ENCODE data around the gene SLC22A31. TPM values are rescaled to one million over a fixed set of nuclear protein-coding genes. Genes with fewer than 3 reads are reported as not detected.
A peak's percentile ranks its signal among the peaks of the same experiment; 100 is the strongest.
"Not testable (repeated sequence)": the region's sequence is repeated elsewhere in the genome, so short reads cannot be mapped to it uniquely, and the experiment has no call there.

The SLC22A31 gene
- total RNA-seq, result under 1 TPM; 0.25 to 0.34 TPM

DNA sequence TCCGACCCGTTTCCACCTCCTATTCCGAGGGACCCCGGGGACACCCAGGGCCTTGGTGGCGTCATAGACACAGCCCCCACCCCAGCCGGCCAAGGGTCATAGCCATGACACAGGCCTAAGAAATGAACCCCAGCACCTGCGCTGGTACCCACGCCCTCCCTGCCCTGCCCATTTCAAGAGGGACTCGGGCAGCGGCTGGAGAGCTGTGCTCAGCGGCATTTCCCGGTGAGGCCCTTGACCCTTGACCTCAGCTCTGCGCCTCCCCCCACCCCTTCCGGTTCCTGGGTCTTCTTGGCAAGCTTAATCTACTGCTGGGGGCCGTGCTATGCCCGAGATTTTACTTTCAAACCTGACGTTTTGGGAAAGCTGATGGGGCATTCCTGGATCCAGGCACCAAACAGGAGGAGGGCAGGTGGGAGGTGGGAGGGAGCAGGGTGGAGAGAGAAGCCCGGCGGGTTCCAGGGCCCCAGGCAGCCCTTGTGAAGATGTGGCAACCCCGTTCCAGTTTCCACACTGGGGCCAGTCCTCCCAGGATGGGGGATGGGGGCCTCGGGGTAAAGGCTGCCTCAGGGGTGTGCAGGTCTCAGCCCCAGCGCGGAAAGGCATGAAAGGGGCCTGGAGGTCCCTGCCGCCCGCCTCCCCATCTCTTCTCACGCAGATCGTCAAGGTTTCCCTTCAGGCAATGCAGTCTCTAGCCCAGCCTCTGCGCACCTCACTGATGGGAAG lies at the start of gene SLC22A31:
TSS of gene SLC22A31 (minus strand) at position 414 of the 726 bp plus-strand sequence. CDS start at position 378, 36 bp downstream.
- Mint-ChIP-seq H3K27me3 (peaks cover 39% of the 10 kb centered on the region), H3K9me3 (no peaks in the 10 kb centered on the region), H3K4me3 (no peak within 1 kb of the TSS), H3K4me1 (peaks cover 6% of the 10 kb centered on the region), H3K36me3 (no peaks in the 10 kb centered on the region), H3K27ac (no peak within 1 kb of the TSS)
- ATAC-seq (ENCODE audit: low read depth) (no peak), DNase-seq (no peak)
- POLR2A ChIA-PET, result no interaction called here

DNA sequence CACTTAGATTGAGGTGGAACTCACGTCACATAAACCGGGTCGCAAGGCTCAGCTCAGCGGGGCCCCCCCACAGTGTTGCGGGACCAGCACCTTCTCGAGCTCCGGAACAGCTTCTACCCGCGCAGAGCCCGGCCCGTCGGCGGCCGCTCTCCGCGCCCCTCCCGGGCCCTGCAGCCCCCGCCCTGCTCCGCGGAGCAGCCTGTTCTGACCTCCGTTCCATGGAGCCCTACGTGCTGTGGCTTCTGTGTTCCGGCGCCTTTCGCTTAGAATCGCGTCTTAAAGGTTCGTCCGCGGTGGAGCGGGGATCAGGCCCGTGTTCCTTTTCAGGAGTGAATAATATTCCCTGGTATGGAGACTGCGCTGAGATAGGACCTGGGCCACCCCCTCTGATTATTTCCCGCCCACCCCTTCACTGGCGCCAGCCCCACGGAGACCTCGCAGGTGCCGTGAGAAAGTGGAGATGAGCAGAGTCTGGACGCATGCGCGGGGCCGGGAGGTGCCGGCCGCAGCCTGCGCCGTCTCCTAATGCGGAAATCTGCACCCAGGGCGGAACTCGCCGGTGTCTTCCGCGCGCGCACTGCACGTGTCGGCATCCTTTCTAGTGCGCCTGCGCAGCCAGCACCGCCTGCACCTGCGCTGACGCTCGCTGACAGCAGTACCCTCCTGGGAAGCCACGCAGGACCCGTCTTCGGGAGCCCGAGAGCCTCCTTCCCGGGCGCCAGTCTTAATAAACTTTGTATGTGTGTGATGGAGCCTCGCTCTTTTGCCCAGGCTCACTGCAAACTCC lies 48.1 kb upstream of the SLC22A31 start:
- Mint-ChIP-seq H3K4me1 (peaks cover 1% of the 10 kb centered on the region), H3K27me3 (peaks cover 2% of the 10 kb centered on the region), H3K27ac (no peak overlapping the region), H3K36me3 (peaks cover 9% of the 10 kb centered on the region), H3K9me3 (peaks cover 10% of the 10 kb centered on the region), H3K4me3 (peak overlapping the region; percentile 82)
- POLR2A ChIA-PET, result no interaction called here
- DNase-seq (no peak), ATAC-seq (ENCODE audit: low read depth) (no peak)

GRCh38 chr16:89247734-89248075 lies 47.4 kb upstream of the SLC22A31 start:
- not testable (repeated sequence) for H3K36me3 Mint-ChIP-seq, H3K4me1 Mint-ChIP-seq, H3K9me3 Mint-ChIP-seq, H3K27me3 Mint-ChIP-seq, DNase-seq, H3K27ac Mint-ChIP-seq
- POLR2A ChIA-PET, result interaction anchor here (0.6 to 0.9 kb wide), 4 partner anchors 30 to 312 kb away, joined by 3 read pairs; partner anchors contain the start of gene ZNF778
- ATAC-seq (ENCODE audit: low read depth), result peak; percentile 58
- H3K4me3 Mint-ChIP-seq, result peak overlapping the region; percentile 82

DNA sequence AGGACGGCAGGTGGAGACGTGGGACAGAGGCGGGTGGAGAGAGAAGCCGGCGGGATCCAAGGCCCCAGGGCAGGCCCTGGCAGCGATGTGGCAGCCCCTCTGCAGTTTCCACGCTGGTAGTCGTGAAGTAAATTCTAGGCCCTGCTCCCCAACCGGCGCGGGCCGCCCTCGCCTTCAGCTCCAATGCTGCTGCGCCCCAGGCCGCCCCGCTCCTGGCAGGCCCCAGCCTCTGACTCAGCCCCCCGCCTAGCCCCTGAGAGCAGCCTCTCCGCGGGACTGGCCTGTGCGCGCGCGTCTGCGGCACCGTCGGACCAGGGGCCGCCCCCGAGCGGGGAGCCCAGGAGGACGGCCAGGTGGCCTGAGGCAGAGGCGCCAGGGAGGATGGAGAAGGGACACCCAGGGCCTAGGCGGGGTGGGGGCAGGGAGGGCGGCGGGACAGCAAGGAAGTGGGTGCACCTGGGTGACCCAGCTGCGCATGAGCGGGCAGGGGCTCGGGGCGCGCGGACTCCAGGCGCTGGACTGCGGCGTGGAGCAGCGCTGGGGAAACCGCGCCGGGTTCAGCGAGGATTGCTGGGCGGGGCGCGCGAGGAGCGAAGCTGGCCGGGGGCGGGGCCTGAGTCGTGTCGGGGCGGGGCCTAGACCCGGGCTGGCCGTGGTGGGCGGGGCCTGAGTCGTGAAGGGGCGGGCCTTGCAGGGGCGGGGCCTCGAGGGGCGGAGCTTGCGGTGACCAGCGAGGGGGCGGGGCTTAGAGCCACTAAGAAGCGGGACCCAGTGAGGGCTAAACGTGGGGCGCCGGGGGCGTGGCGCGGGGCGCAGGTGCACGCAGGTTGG lies 46.8 kb upstream of the SLC22A31 start:
- peaks cover 2% of the 10 kb centered on the region for H3K27me3 Mint-ChIP-seq
- H3K4me1 Mint-ChIP-seq, result peaks cover 5% of the 10 kb centered on the region
- ATAC-seq (ENCODE audit: low read depth) (peak; percentile 83), DNase-seq (peak; percentile 99)
- H3K27ac Mint-ChIP-seq, result peak overlapping the region; percentile 42
- peak overlapping the region; percentile 80 for H3K4me3 Mint-ChIP-seq
- POLR2A ChIA-PET, result interaction anchor here (0.6 to 1.1 kb wide), 5 partner anchors 30 to 312 kb away, joined by 3 to 5 read pairs (median 3); partner anchors contain the start of gene ZNF778
- H3K9me3 Mint-ChIP-seq, result peaks cover 10% of the 10 kb centered on the region
- H3K36me3 Mint-ChIP-seq, result peaks cover 9% of the 10 kb centered on the region

- peaks cover 7% of the 10 kb centered on the region for H3K4me1 Mint-ChIP-seq
- no peak for ATAC-seq (ENCODE audit: low read depth)
- H3K27me3 Mint-ChIP-seq, result peaks cover 2% of the 10 kb centered on the region
- H3K9me3 Mint-ChIP-seq, result peaks cover 10% of the 10 kb centered on the region
- peak overlapping the region; percentile 42 for H3K27ac Mint-ChIP-seq
- peaks cover 8% of the 10 kb centered on the region for H3K36me3 Mint-ChIP-seq
- no peak for DNase-seq
- peak overlapping the region; percentile 80 for H3K4me3 Mint-ChIP-seq
- POLR2A ChIA-PET, result interaction anchor here (1.1 kb wide), 1 partner anchor 69 kb away, joined by 5 read pairs; no protein-coding TSS in a partner anchor
Measured at GRCh38 chr16:89246383-89246902, 46.1 kb upstream of the SLC22A31 start.

GRCh38 chr16:89244754-89245153 lies 44.4 kb upstream of the SLC22A31 start:
- POLR2A ChIA-PET, result interaction anchor here (0.6 kb wide), 1 partner anchor 262 kb away, joined by 3 read pairs; no protein-coding TSS in a partner anchor
- ATAC-seq (ENCODE audit: low read depth) (no peak), DNase-seq (no peak)
- Mint-ChIP-seq H3K9me3 (peaks cover 1% of the 10 kb centered on the region), H3K27ac (no peak overlapping the region), H3K27me3 (no peaks in the 10 kb centered on the region), H3K36me3 (peaks cover 2% of the 10 kb centered on the region), H3K4me3 (no peak overlapping the region), H3K4me1 (peaks cover 12% of the 10 kb centered on the region)

DNA sequence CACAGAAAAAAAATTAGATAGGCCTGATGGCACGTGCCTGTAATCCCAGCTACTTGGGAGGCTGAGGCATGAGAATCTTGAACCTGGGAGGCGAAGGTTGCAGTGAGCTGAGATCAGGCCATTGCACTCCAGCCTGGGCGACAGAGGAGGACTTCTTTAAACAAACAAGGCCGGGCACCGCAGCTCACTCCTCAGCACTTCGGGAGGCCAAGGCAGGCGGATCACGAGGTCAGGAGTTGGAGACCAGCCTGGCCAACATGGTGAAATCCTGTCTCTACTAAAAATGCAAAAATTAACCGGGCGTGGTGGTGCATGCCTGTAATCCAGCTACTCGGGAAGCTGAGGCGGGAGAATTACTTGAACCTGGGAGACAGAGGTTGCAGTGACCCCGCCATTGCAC lies 43.9 kb upstream of the SLC22A31 start:
- not testable (repeated sequence) for H3K36me3 Mint-ChIP-seq; H3K27me3 Mint-ChIP-seq; H3K27ac Mint-ChIP-seq; H3K9me3 Mint-ChIP-seq; DNase-seq; ATAC-seq (ENCODE audit: low read depth); H3K4me3 Mint-ChIP-seq
- peaks cover 12% of the 10 kb centered on the region for H3K4me1 Mint-ChIP-seq
- POLR2A ChIA-PET, result interaction anchor here (0.6 kb wide), 1 partner anchor 262 kb away, joined by 3 read pairs; no protein-coding TSS in a partner anchor

DNA sequence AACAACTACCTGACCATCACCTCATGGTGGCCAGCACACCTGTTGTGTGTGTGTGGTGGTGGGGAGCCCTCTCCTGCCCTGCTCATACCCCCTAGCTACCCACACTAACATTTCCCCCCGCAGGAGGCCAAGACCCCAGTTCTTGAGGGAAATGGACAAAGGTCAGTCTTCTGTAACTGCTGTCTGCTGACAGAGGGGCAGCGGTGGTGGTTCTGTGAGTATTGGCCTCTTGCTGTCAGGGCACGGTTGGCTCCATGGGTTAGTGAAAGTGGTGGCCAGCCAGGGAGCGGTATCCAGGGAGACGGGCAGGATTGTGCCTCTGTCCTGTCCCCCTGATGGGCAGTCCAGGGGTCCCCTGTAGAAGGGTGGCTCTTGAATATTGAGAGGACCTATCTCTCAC lies 43.3 kb upstream of the SLC22A31 start:
- H3K4me3 Mint-ChIP-seq, result no peak overlapping the region
- H3K27me3 Mint-ChIP-seq, result no peaks in the 10 kb centered on the region
- no peaks in the 10 kb centered on the region for H3K9me3 Mint-ChIP-seq
- POLR2A ChIA-PET, result no interaction called here
- DNase-seq (no peak), ATAC-seq (ENCODE audit: low read depth) (no peak)
- peak overlapping the region; percentile 12 for H3K27ac Mint-ChIP-seq
- H3K36me3 Mint-ChIP-seq, result peaks cover 1% of the 10 kb centered on the region
- peaks cover 12% of the 10 kb centered on the region for H3K4me1 Mint-ChIP-seq

DNA sequence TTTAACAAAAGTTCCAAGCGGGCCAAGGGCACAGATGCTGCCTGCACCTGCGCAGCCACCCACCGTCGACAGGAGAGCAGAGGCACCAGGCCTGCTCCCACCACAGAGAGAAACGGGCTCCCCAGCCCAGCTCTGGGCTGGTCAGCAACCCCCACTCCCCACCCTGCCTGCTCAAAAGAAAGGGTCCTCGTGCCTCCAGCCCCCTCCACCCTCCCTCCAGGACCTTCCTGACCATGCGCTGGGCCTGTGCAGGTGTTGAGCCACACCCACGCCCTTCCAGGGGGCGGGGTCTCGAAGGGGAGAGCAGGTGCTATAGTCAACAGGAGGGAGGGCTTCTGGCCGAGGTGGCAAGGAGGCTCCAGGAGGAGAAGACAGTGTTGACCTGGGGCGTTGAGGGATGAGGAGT lies 42.5 kb upstream of the SLC22A31 start:
- POLR2A ChIA-PET, result no interaction called here
- Mint-ChIP-seq H3K4me3 (peak overlapping the region; percentile 22), H3K4me1 (peaks cover 11% of the 10 kb centered on the region), H3K9me3 (no peaks in the 10 kb centered on the region), H3K36me3 (peaks cover 1% of the 10 kb centered on the region), H3K27ac (no peak overlapping the region), H3K27me3 (no peaks in the 10 kb centered on the region)
- DNase-seq, result no peak
- ATAC-seq (ENCODE audit: low read depth), result no peak

GRCh38 chr16:89241187-89242007 lies 41.1 kb upstream of the SLC22A31 start:
- Mint-ChIP-seq H3K36me3 (peaks cover 1% of the 10 kb centered on the region), H3K27me3 (no peaks in the 10 kb centered on the region), H3K27ac (peak overlapping the region; percentile 97), H3K4me1 (peaks cover 11% of the 10 kb centered on the region), H3K9me3 (no peaks in the 10 kb centered on the region), H3K4me3 (peak overlapping the region; percentile 96)
- ATAC-seq (ENCODE audit: low read depth) (peak; percentile 78), DNase-seq (peak; percentile 83)
- POLR2A ChIA-PET, result interaction anchor here (0.6 to 2.1 kb wide), 10 partner anchors 24 to 744 kb away, joined by 3 to 8 read pairs (median 5); partner anchors contain the start of genes SPG7 and ZNF778

- Mint-ChIP-seq H3K27me3 (no peaks in the 10 kb centered on the region), H3K36me3 (peaks cover 12% of the 10 kb centered on the region), H3K27ac (no peak overlapping the region), H3K9me3 (no peaks in the 10 kb centered on the region), H3K4me3 (no peak overlapping the region), H3K4me1 (peaks cover 7% of the 10 kb centered on the region)
- POLR2A ChIA-PET, result no interaction called here
- ATAC-seq (ENCODE audit: low read depth) (no peak), DNase-seq (no peak)
Measured at GRCh38 chr16:89237733-89238132, 37.4 kb upstream of the SLC22A31 start.
